H1 (cell line): ENCODE data around the gene CNGB1. TPM values are rescaled to one million over a fixed set of nuclear protein-coding genes. Genes with fewer than 3 reads are reported as not detected.

Source experiments
- CTCF ChIA-PET: fragments of 300-600 bp; sonication (Branson Sonifier 250); formaldehyde crosslinking; loops from one replicate; lab custom pipeline; 2021; ENCODE audit not compliant: partially characterized antibody; lab: Charles Lee
- POLR2A ChIA-PET: fragments of 300-600 bp; sonication (Branson Sonifier 250); formaldehyde crosslinking; loops from one replicate; lab custom pipeline; 2021; ENCODE audit warnings: inconsistent platforms; ENCODE audit not compliant: partially characterized antibody; lab: Charles Lee
- DNase-seq, 2 experiments: peaks; one replicate each; pipeline versions ENCODE4 v3.0.0 to v3.0.0-alpha.2; 2010 to 2022; ENCODE audit warnings: low spot score in 2 of 2, low read depth in 1 of 2, mixed read lengths in 1 of 2
- FAIRE-seq: peaks from 2 replicates; lab custom pipeline; 2011; peaks lifted over from hg19 to GRCh38; lab: Jason Lieb, UNC
- H2AFZ ChIP-seq: 2 replicates; pipeline ENCODE4 v1.8.1; 2012; ENCODE audit warnings: low read length, inconsistent platforms
- H2AK5ac ChIP-seq: 2 replicates; pipeline ENCODE4 v1.6.1; 2013; ENCODE audit warnings: low read depth, low read length
- H2BK120ac ChIP-seq: replicated peaks from 2 replicates; pipeline ENCODE3; 2013; ENCODE audit warnings: low read depth, low read length, inconsistent platforms
- H2BK12ac ChIP-seq: 2 replicates; pipeline ENCODE4 v1.6.1; 2013; ENCODE audit warnings: low read depth, low read length
- H2BK15ac ChIP-seq: 2 replicates; pipeline ENCODE4 v1.6.1; 2013; ENCODE audit warnings: low read length
- H2BK20ac ChIP-seq: 2 replicates; pipeline ENCODE4 v1.6.1; 2013; ENCODE audit warnings: low read length
- H2BK5ac ChIP-seq: 2 replicates; pipeline ENCODE4 v1.6.1; 2013; ENCODE audit warnings: low read depth, low read length
- H3K14ac ChIP-seq: 2 replicates; pipeline ENCODE4 v1.6.1; 2013; ENCODE audit warnings: inconsistent platforms; ENCODE audit not compliant: insufficient read length
- H3K18ac ChIP-seq: 2 replicates; pipeline ENCODE4 v1.6.1; 2013; ENCODE audit warnings: low read length; ENCODE audit errors: extremely low read depth
- H3K23ac ChIP-seq: 2 replicates; pipeline ENCODE4 v1.6.1; 2013; ENCODE audit warnings: inconsistent platforms; ENCODE audit not compliant: insufficient read length
- H3K23me2 ChIP-seq: 2 replicates; pipeline ENCODE4 v1.6.1; 2013; ENCODE audit warnings: low read depth, low read length
- H3K27ac ChIP-seq: 2 replicates; pipeline ENCODE4 v1.6.1; 2011; ENCODE audit warnings: low read depth, low read length, inconsistent platforms
- H3K27me3 ChIP-seq, 4 experiments: replicated peaks in 1 of 4; 1 replicate in 1 of 4; 2 replicates in 3 of 4; pipeline versions ENCODE4 v1.6.1 to v1.8.1; 2011 to 2013; ENCODE audit warnings: low read length in 3 of 4, mild to moderate bottlenecking in 3 of 4, inconsistent platforms in 2 of 4, mixed read lengths in 2 of 4, moderate library complexity in 1 of 4; ENCODE audit not compliant: control insufficient read depth in 3 of 4, insufficient read depth in 3 of 4; ENCODE audit errors: extremely low read depth in 1 of 4
- H3K36me3 ChIP-seq, 4 experiments: 2 replicates each; pipeline versions ENCODE4 v1.6.1 to v1.8.1; 2011 to 2013; ENCODE audit warnings: mild to moderate bottlenecking in 4 of 4, low read length in 3 of 4, moderate library complexity in 2 of 4, control low read depth in 1 of 4, inconsistent platforms in 1 of 4; ENCODE audit not compliant: insufficient read depth in 4 of 4, control insufficient read depth in 2 of 4
- H3K4ac ChIP-seq: replicated peaks from 2 replicates; pipeline ENCODE3; 2013; ENCODE audit warnings: low read length, low read depth, mixed read lengths, inconsistent platforms; ENCODE audit not compliant: insufficient read length
- H3K4me1 ChIP-seq, 4 experiments: replicated peaks in 1 of 4; 1 replicate in 1 of 4; 2 replicates in 3 of 4; pipeline versions ENCODE4 v1.6.1 to v1.8.1; 2011 to 2013; ENCODE audit warnings: low read length in 3 of 4, inconsistent platforms in 2 of 4, mixed read lengths in 1 of 4; ENCODE audit not compliant: insufficient read depth in 4 of 4, control insufficient read depth in 3 of 4
- H3K4me2 ChIP-seq, 2 experiments: 2 replicates each; pipeline versions ENCODE4 v1.6.1 to v1.8.1; 2011 to 2013; ENCODE audit warnings: low read depth in 2 of 2, low read length in 2 of 2, control low read depth in 1 of 2, inconsistent platforms in 1 of 2, mild to moderate bottlenecking in 1 of 2; ENCODE audit not compliant: insufficient read depth in 1 of 2
- H3K4me3 ChIP-seq, 4 experiments: fragments of 200-600, 300-600 bp in 1 of 4; sonication (generic), shearing (Covaris generic), sonication (Bioruptor Twin) in 1 of 4; 2 replicates each; pipeline versions ENCODE4 v1.5.1 to v1.8.1; 2011 to 2016; ENCODE audit warnings: low read length in 4 of 4, low read depth in 3 of 4, control low read depth in 2 of 4, inconsistent platforms in 2 of 4, mild to moderate bottlenecking in 2 of 4, mixed read lengths in 1 of 4, moderate library complexity in 1 of 4; ENCODE audit not compliant: insufficient read depth in 2 of 4; ENCODE audit errors: extremely low read depth in 1 of 4
- H3K56ac ChIP-seq: replicated peaks from 2 replicates; pipeline ENCODE3; 2013; ENCODE audit warnings: low read depth, mild to moderate bottlenecking, mixed read lengths, low read length, inconsistent platforms; ENCODE audit not compliant: insufficient read length
- H3K79me1 ChIP-seq: 2 replicates; pipeline ENCODE4 v1.6.1; 2013; ENCODE audit warnings: low read depth, low read length, control low read depth
- H3K79me2 ChIP-seq, 2 experiments: 2 replicates each; pipeline versions ENCODE4 v1.6.1 to v1.8.1; 2012 to 2013; ENCODE audit warnings: low read length in 2 of 2, mild to moderate bottlenecking in 2 of 2, inconsistent platforms in 1 of 2; ENCODE audit not compliant: insufficient read depth in 2 of 2, control insufficient read depth in 1 of 2
- H3K9ac ChIP-seq, 4 experiments: replicated peaks in 1 of 4; 1 replicate in 1 of 4; 2 replicates in 3 of 4; pipeline versions ENCODE4 v1.6.1 to v1.8.1; 2011 to 2013; ENCODE audit warnings: low read depth in 3 of 4, low read length in 3 of 4, control low read depth in 2 of 4, mild to moderate bottlenecking in 2 of 4, moderate library complexity in 2 of 4, inconsistent platforms in 1 of 4; ENCODE audit errors: extremely low read depth in 1 of 4
- H3K9me3 ChIP-seq, 2 experiments: 2 replicates each; pipeline versions ENCODE4 v1.6.1 to v1.8.1; 2012 to 2013; ENCODE audit warnings: mild to moderate bottlenecking in 2 of 2, moderate library complexity in 2 of 2, control low read depth in 1 of 2, inconsistent platforms in 1 of 2, low read depth in 1 of 2, low read length in 1 of 2, mixed read lengths in 1 of 2; ENCODE audit not compliant: insufficient read depth in 2 of 2
- H4K20me1 ChIP-seq, 2 experiments: replicated peaks in 1 of 2; 2 replicates each; pipeline versions ENCODE3 to v1.8.1; 2011 to 2013; ENCODE audit warnings: inconsistent platforms in 2 of 2, low read length in 2 of 2, mild to moderate bottlenecking in 1 of 2; ENCODE audit not compliant: insufficient read depth in 2 of 2, control insufficient read depth in 1 of 2
- H4K5ac ChIP-seq: 2 replicates; pipeline ENCODE4 v1.6.1; 2013; ENCODE audit warnings: low read length, low read depth, mixed read lengths, inconsistent platforms; ENCODE audit not compliant: insufficient read length
- H4K8ac ChIP-seq: 2 replicates; pipeline ENCODE4 v1.8.0; 2013; ENCODE audit warnings: mild to moderate bottlenecking, moderate library complexity, low read length, inconsistent platforms; ENCODE audit not compliant: insufficient read depth; ENCODE audit errors: extremely low read depth
- H4K91ac ChIP-seq: replicated peaks from 2 replicates; pipeline ENCODE3; 2013; ENCODE audit warnings: low read length, mixed read lengths, inconsistent platforms; ENCODE audit not compliant: insufficient read length
- ASH2L ChIP-seq: fragments of 200-600, 300-600 bp; sonication (generic); IDR thresholded peaks from one replicate; pipeline ENCODE4 v1.7.1; 2017; ENCODE audit warnings: low read length
- ATF2 ChIP-seq: IDR thresholded peaks from 2 replicates; pipeline ENCODE4 v1.6.1; 2012; ENCODE audit warnings: low read length, inconsistent platforms
- CEBPB ChIP-seq: IDR thresholded peaks from 2 replicates; pipeline ENCODE4 v1.6.1; 2012; ENCODE audit warnings: low read depth, low read length
- YY1 ChIP-seq: IDR thresholded peaks from 2 replicates; pipeline ENCODE4 v1.6.1; 2011; ENCODE audit warnings: low read depth, mild to moderate bottlenecking, low read length
- WGBS, 2 experiments: shearing (Covaris generic) in 1 of 2; methylation state at CpG; one replicate each; pipeline versions ENCODE4 v1.1.6 to v1.1.7; 2013 to 2015; ENCODE audit warnings: low lambda C conversion rate in 2 of 2, mixed read lengths in 2 of 2, inconsistent platforms in 1 of 2, low coverage in 1 of 2, missing lambda C conversion rate in 1 of 2; ENCODE audit not compliant: insufficient replicate concordance in 2 of 2, insufficient coverage in 1 of 2, insufficient read length in 1 of 2; ENCODE audit errors: extremely low coverage in 1 of 2, missing lambda C conversion rate in 1 of 2; 5-methylcytosine and 5-hydroxymethylcytosine counted together
- polyA plus RNA-seq, 7 experiments: library from polyadenylated mRNA; depleted of rRNA in 3 of 7; stranded (reverse) in 5 of 7; unstranded in 2 of 7; fragments of >200 nt in 5 of 7; fragments of 200-250 nt in 2 of 7; gene quantifications; 1 replicate in 5 of 7; 2 replicates in 1 of 7; 4 replicates in 1 of 7; pipeline versions ENCODE4 v1.2.1 to v1.2.3, GENCODE V29; 2011 to 2013; ENCODE audit warnings: missing spikeins in 2 of 7, mixed read lengths in 2 of 7
- total RNA-seq: library from RNA; stranded (reverse); fragmentation: NEBNext Ultra II Directional; extraction: Animal tissue kit (Norgen Biotek cat#: 25700); gene quantifications from 2 replicates; pipeline ENCODE4 v1.2.1, GENCODE V29; 2021

Gene CNGB1
- total and polyA plus RNA-seq, 2 of the 8 experiments (the other 6 are each of a cell fraction or from before 2014, with no cell fraction given) = not detected

- no peak overlapping the region for H3K27ac ChIP-seq
- DNase-seq (no peak), FAIRE-seq (no peak)
- no peak overlapping the region for H2BK15ac ChIP-seq
- no peaks in the 10 kb centered on the region for H3K79me2 ChIP-seq
- H2BK5ac ChIP-seq = no peak overlapping the region
- no peak overlapping the region for H2BK120ac ChIP-seq
- no peak overlapping the region for H4K5ac ChIP-seq
- H3K4ac ChIP-seq = no peak overlapping the region
- no peaks in the 10 kb centered on the region for H3K23me2 ChIP-seq
- no peak overlapping the region; the same call in 1 of the 2 replicates for H4K8ac ChIP-seq
- no peak overlapping the region for H3K4me2 ChIP-seq
- H2BK12ac ChIP-seq = no peak overlapping the region
- H4K20me1 ChIP-seq = no peaks in the 10 kb centered on the region
- H2BK20ac ChIP-seq = no peak overlapping the region
- H3K27me3 ChIP-seq = no peaks in the 10 kb centered on the region
- H2AK5ac ChIP-seq = no peak overlapping the region
- H3K36me3 ChIP-seq = no peaks in the 10 kb centered on the region
- no peaks in the 10 kb centered on the region for H3K4me1 ChIP-seq
- no peak overlapping the region for H2AFZ ChIP-seq
- CTCF ChIA-PET = interaction anchor here (1.5 to 2.6 kb wide), 3 partner anchors 10 to 39 kb away, joined by 4 to 8 read pairs (median 7); no protein-coding TSS in a partner anchor
- no peak overlapping the region for H4K91ac ChIP-seq
- H3K23ac ChIP-seq = no peak overlapping the region
- no peak overlapping the region for H3K14ac ChIP-seq
- H3K18ac ChIP-seq = no peak overlapping the region
- WGBS, 2 experiments = 90% methylated on average over 11 of the region's 11 CpGs; no CpG with 5 or more reads in 1 of the 2 experiments
- TF ChIP-seq ATF2 (no peak), YY1 (no peak), ASH2L (no peak), CEBPB (no peak)
- H3K9ac ChIP-seq = no peak overlapping the region
- POLR2A ChIA-PET = no interaction called here
- no peak overlapping the region for H3K4me3 ChIP-seq
- no peaks in the 10 kb centered on the region for H3K79me1 ChIP-seq
- H3K56ac ChIP-seq = no peak overlapping the region
- H3K9me3 ChIP-seq = no peaks in the 10 kb centered on the region
Measured at GRCh38 chr16:57941016-57941664, 29.8 kb downstream of the CNGB1 start.
